ENCODE measurements around the gene PIGN.

GRCh38 chr18:62054929-62055498 lies 131.8 kb downstream of the PIGN start:
- no peak for TF ChIP-seq CTCF (conservative IDR thresholded peaks at IDR 0.05 in 1 of 2, IDR thresholded peaks at IDR 0.05 in 1 of 2; ENCODE audit: extremely low read depth in 1 of 2, insufficient read depth in 1 of 2, low read depth in 1 of 2, low read length in 2 of 2)
- TF ChIP-seq EZH2 (IDR thresholded peaks at IDR 0.05; ENCODE audit: borderline replicate concordance, low read length), result no peak

Data from mammary epithelial cell (primary cell).